ENCODE results near the gene ARMC9.

DNA sequence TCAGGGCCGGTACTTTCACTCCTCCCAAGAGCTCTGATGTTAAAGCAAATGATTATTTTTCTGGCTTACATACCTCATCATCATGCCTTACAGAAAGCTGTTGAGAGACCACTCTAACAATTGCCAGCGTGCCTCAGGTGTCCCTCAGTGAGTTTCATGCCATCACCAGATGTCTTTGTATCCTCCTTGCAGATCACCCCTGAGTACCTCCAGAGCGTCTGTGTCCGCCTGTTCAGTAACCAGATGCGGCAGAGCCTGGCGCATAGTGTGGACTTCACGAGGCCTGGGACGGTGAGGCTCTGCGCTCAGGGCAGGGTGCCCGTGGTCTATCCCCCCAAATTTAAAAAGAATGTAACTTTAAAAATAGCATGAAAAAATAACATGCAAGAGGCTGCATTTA lies 41.3 kb downstream of the ARMC9 start:
- TF ChIP-seq SRF (IDR thresholded peaks at IDR 0.05; ENCODE audit: low read depth, low read length) (no peak), ZNF605 (CRISPR knock-in tag; IDR thresholded peaks at IDR 0.05) (no peak), CBX1 (IDR thresholded peaks at IDR 0.05; ENCODE audit: low read depth) (no peak), CHD2 (IDR thresholded peaks at IDR 0.05; ENCODE audit: low read depth, low read length) (no peak), ZNF598 (CRISPR knock-in tag; IDR thresholded peaks at IDR 0.05; ENCODE audit: borderline replicate concordance) (no peak), TBL1XR1 (IDR thresholded peaks at IDR 0.05; ENCODE audit: borderline replicate concordance, low read length, partially characterized antibody) (no peak), ZNF780A (CRISPR knock-in tag; IDR thresholded peaks at IDR 0.05) (no peak), JDP2 (CRISPR knock-in tag; IDR thresholded peaks at IDR 0.05; ENCODE audit: borderline replicate concordance) (no peak), ZNF12 (CRISPR knock-in tag; IDR thresholded peaks at IDR 0.05) (no peak), ZBTB1 (CRISPR knock-in tag; IDR thresholded peaks at IDR 0.05; ENCODE audit: borderline replicate concordance) (no peak)
- TF ChIP-seq, protein P1, sequence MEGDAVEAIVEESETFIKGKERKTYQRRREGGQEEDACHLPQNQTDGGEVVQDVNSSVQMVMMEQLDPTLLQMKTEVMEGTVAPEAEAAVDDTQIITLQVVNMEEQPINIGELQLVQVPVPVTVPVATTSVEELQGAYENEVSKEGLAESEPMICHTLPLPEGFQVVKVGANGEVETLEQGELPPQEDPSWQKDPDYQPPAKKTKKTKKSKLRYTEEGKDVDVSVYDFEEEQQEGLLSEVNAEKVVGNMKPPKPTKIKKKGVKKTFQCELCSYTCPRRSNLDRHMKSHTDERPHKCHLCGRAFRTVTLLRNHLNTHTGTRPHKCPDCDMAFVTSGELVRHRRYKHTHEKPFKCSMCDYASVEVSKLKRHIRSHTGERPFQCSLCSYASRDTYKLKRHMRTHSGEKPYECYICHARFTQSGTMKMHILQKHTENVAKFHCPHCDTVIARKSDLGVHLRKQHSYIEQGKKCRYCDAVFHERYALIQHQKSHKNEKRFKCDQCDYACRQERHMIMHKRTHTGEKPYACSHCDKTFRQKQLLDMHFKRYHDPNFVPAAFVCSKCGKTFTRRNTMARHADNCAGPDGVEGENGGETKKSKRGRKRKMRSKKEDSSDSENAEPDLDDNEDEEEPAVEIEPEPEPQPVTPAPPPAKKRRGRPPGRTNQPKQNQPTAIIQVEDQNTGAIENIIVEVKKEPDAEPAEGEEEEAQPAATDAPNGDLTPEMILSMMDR (CRISPR knock-in tag; IDR thresholded peaks at IDR 0.05): no peak

All from HepG2 (cell line).